Measurements from ENCODE around the gene SORT1. TPM values are rescaled to one million over a fixed set of nuclear protein-coding genes. Genes with fewer than 3 reads are reported as not detected.

The SORT1 gene
- total and polyA plus RNA-seq, 2 of the 13 experiments (the other 11 are each of a cell fraction or from before 2014, with no cell fraction given), result 32.4 to 93.0 TPM

GRCh38 chr1:109306832-109307273, 90.9 kb downstream of the SORT1 start, which contains the start of gene MYBPHL (continued):
- no peak for TF ChIP-seq RERE (CRISPR knock-in tag; IDR thresholded peaks at IDR 0.05; ENCODE audit: low read depth)
- no peak for TF ChIP-seq ZNF747 (CRISPR knock-in tag; IDR thresholded peaks at IDR 0.05; ENCODE audit: borderline replicate concordance)
- no peak for TF ChIP-seq ZNF234 (CRISPR knock-in tag; conservative IDR thresholded peaks at IDR 0.05)
- no peak for TF ChIP-seq UBTF (CRISPR knock-in tag; IDR thresholded peaks at IDR 0.05)
- TF ChIP-seq TAF1 (CRISPR knock-in tag; IDR thresholded peaks at IDR 0.05), result no peak; the same call in 1 of the 2 replicates
- no peak for TF ChIP-seq ZBTB26 (CRISPR knock-in tag; IDR thresholded peaks at IDR 0.05; ENCODE audit: borderline replicate concordance)
- TF ChIP-seq THAP7 (CRISPR knock-in tag; IDR thresholded peaks at IDR 0.05), result no peak
- no peak for TF ChIP-seq ZNF547 (CRISPR knock-in tag; IDR thresholded peaks at IDR 0.05)
- TF ChIP-seq SP2 (CRISPR knock-in tag; IDR thresholded peaks at IDR 0.05), result no peak
- TF ChIP-seq ZNF891 (CRISPR knock-in tag; IDR thresholded peaks at IDR 0.05), result no peak
- TF ChIP-seq KMT2A (CRISPR knock-in tag; IDR thresholded peaks at IDR 0.05), result no peak
- TF ChIP-seq, protein P1, sequence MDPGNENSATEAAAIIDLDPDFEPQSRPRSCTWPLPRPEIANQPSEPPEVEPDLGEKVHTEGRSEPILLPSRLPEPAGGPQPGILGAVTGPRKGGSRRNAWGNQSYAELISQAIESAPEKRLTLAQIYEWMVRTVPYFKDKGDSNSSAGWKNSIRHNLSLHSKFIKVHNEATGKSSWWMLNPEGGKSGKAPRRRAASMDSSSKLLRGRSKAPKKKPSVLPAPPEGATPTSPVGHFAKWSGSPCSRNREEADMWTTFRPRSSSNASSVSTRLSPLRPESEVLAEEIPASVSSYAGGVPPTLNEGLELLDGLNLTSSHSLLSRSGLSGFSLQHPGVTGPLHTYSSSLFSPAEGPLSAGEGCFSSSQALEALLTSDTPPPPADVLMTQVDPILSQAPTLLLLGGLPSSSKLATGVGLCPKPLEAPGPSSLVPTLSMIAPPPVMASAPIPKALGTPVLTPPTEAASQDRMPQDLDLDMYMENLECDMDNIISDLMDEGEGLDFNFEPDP (CRISPR knock-in tag; conservative IDR thresholded peaks at IDR 0.05), result no peak
- TF ChIP-seq CBX1 (IDR thresholded peaks at IDR 0.05; ENCODE audit: low read depth), result no peak
- TF ChIP-seq, protein P2, sequence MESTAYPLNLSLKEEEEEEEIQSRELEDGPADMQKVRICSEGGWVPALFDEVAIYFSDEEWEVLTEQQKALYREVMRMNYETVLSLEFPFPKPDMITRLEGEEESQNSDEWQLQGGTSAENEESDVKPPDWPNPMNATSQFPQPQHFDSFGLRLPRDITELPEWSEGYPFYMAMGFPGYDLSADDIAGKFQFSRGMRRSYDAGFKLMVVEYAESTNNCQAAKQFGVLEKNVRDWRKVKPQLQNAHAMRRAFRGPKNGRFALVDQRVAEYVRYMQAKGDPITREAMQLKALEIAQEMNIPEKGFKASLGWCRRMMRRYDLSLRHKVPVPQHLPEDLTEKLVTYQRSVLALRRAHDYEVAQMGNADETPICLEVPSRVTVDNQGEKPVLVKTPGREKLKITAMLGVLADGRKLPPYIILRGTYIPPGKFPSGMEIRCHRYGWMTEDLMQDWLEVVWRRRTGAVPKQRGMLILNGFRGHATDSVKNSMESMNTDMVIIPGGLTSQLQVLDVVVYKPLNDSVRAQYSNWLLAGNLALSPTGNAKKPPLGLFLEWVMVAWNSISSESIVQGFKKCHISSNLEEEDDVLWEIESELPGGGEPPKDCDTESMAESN (CRISPR knock-in tag; conservative IDR thresholded peaks at IDR 0.05), result no peak
- TF ChIP-seq ZFP62 (CRISPR knock-in tag; IDR thresholded peaks at IDR 0.05), result no peak
- TF ChIP-seq HOXA3 (CRISPR knock-in tag; IDR thresholded peaks at IDR 0.05), result 0 out of 2 replicates have a peak, but pooled peaks have one; percentile 24
- TF ChIP-seq ZC3H13 (CRISPR knock-in tag; IDR thresholded peaks at IDR 0.05), result no peak
- TF ChIP-seq ZNF124 (CRISPR knock-in tag; IDR thresholded peaks at IDR 0.05), result no peak
